ENCODE results near the gene ATP6V1B1. TPM values are rescaled to one million over a fixed set of nuclear protein-coding genes. Genes with fewer than 3 reads are reported as not detected.

ATP6V1B1 gene
- under 1 TPM in 1 of 6 experiments, not detected in 5; 0.44 TPM for total RNA-seq
- long read RNA-seq: 0 reads

DNA sequence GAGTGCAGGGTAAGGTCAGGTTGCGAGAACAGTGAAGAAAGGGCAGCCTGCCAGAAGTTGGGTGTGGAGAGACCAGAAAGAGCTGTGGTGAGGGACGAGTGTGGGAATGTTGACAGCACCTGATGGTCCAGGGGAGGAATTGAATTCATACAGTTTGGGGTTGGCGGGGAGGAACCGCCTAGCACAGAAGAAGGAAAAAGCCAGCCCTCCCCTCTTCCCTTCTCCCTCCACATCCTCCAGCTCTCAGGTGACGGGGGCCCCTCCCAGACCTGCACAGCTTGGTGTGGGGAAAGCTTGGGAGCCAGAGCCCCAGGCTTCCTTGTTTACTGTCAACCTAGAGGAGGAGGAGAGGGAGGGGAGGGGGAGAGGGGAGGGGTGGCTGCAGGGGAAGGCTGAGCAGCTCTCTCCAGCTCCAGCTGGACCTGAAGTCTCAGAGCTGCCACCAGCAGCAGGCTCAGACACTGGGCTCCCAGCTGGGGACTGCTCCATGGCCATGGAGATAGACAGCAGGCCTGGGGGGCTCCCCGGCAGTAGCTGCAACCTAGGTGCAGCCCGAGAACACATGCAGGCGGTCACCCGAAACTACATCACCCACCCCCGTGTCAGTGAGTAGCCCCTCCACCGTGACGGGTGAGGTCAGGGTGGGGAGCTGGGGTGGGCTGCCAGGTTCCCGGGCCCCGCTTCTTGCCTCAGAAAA lies at the start of gene ATP6V1B1:
Gene ATP6V1B1, plus strand, starts transcription at position 433 of the 697 bp plus-strand sequence. Its CDS starts 55 bp downstream, at position 488.
- TF ChIP-seq, protein P1, sequence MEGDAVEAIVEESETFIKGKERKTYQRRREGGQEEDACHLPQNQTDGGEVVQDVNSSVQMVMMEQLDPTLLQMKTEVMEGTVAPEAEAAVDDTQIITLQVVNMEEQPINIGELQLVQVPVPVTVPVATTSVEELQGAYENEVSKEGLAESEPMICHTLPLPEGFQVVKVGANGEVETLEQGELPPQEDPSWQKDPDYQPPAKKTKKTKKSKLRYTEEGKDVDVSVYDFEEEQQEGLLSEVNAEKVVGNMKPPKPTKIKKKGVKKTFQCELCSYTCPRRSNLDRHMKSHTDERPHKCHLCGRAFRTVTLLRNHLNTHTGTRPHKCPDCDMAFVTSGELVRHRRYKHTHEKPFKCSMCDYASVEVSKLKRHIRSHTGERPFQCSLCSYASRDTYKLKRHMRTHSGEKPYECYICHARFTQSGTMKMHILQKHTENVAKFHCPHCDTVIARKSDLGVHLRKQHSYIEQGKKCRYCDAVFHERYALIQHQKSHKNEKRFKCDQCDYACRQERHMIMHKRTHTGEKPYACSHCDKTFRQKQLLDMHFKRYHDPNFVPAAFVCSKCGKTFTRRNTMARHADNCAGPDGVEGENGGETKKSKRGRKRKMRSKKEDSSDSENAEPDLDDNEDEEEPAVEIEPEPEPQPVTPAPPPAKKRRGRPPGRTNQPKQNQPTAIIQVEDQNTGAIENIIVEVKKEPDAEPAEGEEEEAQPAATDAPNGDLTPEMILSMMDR (IDR thresholded peaks at IDR 0.05): no peak
- no peak for TF ChIP-seq POLR2A (IDR thresholded peaks at IDR 0.05)
- H3K4me3 ChIP-seq: no peak within 1 kb of the TSS
- no peaks in the 10 kb centered on the region for H3K27me3 ChIP-seq
- no peak within 1 kb of the TSS for H3K27ac ChIP-seq
- DNase-seq: peak in 2 of 3 donors; percentile 34 to 35
- H3K4me1 ChIP-seq: no peaks in the 10 kb centered on the region
- H3K9me3 ChIP-seq: no peaks in the 10 kb centered on the region
- intact Hi-C loops (cut with DNase I): no loop called here
- no peaks in the 10 kb centered on the region for H3K36me3 ChIP-seq
- ATAC-seq: no peak
- WGBS (ENCODE audit: insufficient coverage, low coverage, low lambda C conversion rate, missing lambda C conversion rate): 35% methylated on average over 6 of the region's 14 CpGs

DNA sequence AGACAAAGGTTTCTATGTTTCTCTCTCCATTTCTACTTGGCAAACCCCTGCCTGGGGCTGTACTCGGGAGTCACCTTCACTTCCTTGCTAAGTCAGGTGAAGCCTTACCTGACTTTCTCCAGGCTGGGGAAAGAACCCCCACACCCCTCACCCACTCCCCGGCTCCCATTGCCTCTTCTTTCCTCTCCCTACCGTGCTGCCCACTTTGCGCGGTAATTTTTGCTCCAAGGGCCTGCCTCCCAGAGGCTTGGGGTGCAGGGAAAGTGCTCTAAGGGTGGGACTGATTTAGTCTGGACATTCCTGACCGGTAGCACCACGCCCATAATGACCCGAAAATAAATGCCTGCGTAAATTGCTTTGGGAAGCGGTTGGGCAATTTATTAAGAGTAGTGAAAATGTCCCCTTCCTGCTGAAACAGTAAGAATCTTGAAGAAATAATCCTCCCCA lies 49.1 kb upstream of the ATP6V1B1 start:
- H3K27me3 ChIP-seq: peaks cover 0 to 30% of the 10 kb centered on the region in 2 donors
- intact Hi-C loops (cut with DNase I): no loop called here
- H3K27ac ChIP-seq: no peak overlapping the region
- peaks cover 0 to 15% (median 4%) of the 10 kb centered on the region in 4 donors for H3K4me1 ChIP-seq
- no peak for TF ChIP-seq POLR2A (IDR thresholded peaks at IDR 0.05)
- TF ChIP-seq, protein P1 (IDR thresholded peaks at IDR 0.05): no peak
- no peak for ATAC-seq
- no peaks in the 10 kb centered on the region for H3K36me3 ChIP-seq
- 13% methylated on average over 10 of the region's 10 CpGs for WGBS (ENCODE audit: insufficient coverage, low coverage, low lambda C conversion rate, missing lambda C conversion rate)
- H3K9me3 ChIP-seq: no peaks in the 10 kb centered on the region
- H3K4me3 ChIP-seq: no peak overlapping the region
- no peak for DNase-seq

DNA sequence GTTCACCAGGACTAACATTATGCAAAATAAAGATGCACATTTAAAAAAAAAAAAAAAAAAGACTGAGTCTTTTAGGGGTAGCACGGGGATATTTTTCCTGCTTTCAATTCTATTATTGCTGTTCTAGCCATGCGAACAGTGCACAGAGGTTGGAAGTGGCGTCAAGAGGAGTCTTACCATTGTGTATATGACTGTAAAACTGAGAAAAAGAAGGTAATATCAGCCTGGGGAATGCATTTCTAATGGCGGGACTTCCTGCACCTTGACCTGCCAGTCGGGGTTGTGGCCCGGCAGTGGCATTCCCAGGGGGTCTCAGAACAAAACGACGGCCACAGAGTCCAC lies 48.5 kb upstream of the ATP6V1B1 start:
- Histone ChIP-seq H3K4me3 (peak overlapping the region; percentile 26 to 37 (median 28)), H3K4me1 (peaks cover 0 to 15% (median 4%) of the 10 kb centered on the region in 4 donors), H3K27me3 (peaks cover 0 to 30% of the 10 kb centered on the region in 2 donors), H3K9me3 (no peaks in the 10 kb centered on the region), H3K27ac (no peak overlapping the region), H3K36me3 (no peaks in the 10 kb centered on the region)
- DNase-seq (no peak), ATAC-seq (no peak)
- TF ChIP-seq, protein P1 (IDR thresholded peaks at IDR 0.05): no peak
- TF ChIP-seq POLR2A (IDR thresholded peaks at IDR 0.05): no peak
- 7% methylated on average over 6 of the region's 8 CpGs for WGBS (ENCODE audit: insufficient coverage, low coverage, low lambda C conversion rate, missing lambda C conversion rate)
- intact Hi-C loops (cut with DNase I): no loop called here

DNA sequence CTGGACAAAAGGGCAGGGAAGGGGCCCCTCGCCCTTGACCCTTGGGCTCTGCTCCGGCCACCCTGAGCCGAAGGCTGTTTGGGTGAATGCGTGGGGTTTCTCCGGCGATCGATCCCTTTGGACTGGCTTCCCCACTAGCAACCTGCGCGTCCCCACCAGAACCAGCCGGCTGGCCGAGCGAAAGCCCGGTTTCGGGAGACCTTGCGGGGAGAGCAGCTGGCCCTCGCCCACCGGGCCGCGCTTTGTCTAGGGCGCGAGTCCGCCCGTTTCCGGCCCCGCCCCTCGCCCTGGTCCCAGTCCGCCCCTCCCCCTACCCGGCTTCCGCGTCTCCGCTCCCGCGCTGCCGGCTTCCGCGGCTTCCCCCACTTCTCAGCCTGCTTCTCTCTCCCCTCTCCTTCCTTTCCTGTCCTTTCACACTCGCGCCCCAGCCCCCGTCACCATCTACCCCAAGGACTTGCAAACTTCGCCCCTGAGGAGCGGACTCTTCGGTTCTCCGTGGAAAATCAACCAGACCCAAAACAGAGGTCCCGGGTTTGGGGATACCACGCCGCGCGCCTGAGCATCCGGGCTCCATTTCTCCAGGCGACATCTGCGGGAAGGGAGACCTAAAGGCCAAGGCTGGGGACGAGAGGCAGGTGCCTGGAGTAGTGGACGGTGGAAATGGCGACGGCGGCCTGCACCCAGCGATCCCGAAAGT lies 48.0 kb upstream of the ATP6V1B1 start:
- Histone ChIP-seq H3K27ac (no peak overlapping the region), H3K4me3 (peak overlapping the region; percentile 26 to 37 (median 28)), H3K36me3 (no peaks in the 10 kb centered on the region), H3K9me3 (no peaks in the 10 kb centered on the region), H3K27me3 (peaks cover 0 to 30% of the 10 kb centered on the region in 2 donors), H3K4me1 (peaks cover 0 to 15% (median 4%) of the 10 kb centered on the region in 4 donors)
- TF ChIP-seq POLR2A (IDR thresholded peaks at IDR 0.05): no peak
- TF ChIP-seq, protein P1 (IDR thresholded peaks at IDR 0.05): no peak
- DNase-seq (peak in 1 of 3 donors; percentile 47), ATAC-seq (peak; percentile 59 to 77 (median 67))
- WGBS (ENCODE audit: insufficient coverage, low coverage, low lambda C conversion rate, missing lambda C conversion rate): 4% methylated on average over 28 of the region's 58 CpGs
- intact Hi-C loops (cut with DNase I): no loop called here
